GM12878 (cell line): ENCODE results near the gene AP1G2. TPM values are rescaled to one million over a fixed set of nuclear protein-coding genes. Genes with fewer than 3 reads are reported as not detected.
A peak's percentile ranks its signal among the peaks of the same experiment; 100 is the strongest.

Experiments
- CBFB ChIP-seq: IDR thresholded peaks from 2 replicates; pipeline ENCODE4 v1.6.1; 2016; ENCODE audit warnings: antibody characterized with exemption, low read depth
- CHD1 ChIP-seq: IDR thresholded peaks from 2 replicates; pipeline ENCODE4 v1.6.1; 2012; ENCODE audit warnings: low read depth, low read length, improper control_type of control experiment
- CHD2 ChIP-seq: IDR thresholded peaks from 2 replicates; pipeline ENCODE4 v1.6.1; 2011; ENCODE audit warnings: low read depth, low read length, improper control_type of control experiment, borderline replicate concordance
- E4F1 ChIP-seq: fragments of 450-650 bp; IDR thresholded peaks from 2 replicates; pipeline ENCODE4 v1.6.1; 2018; ENCODE audit warnings: borderline replicate concordance, mild to moderate bottlenecking; ENCODE audit not compliant: partially characterized antibody
- EP300 ChIP-seq, 2 experiments: fragments of 150-350 bp in 1 of 2; IDR thresholded peaks; 2 replicates each; pipeline ENCODE4 v1.6.1; 2011 to 2012; ENCODE audit warnings: low read depth in 2 of 2, low read length in 2 of 2, borderline replicate concordance in 1 of 2, improper control_type of control experiment in 1 of 2, inconsistent platforms in 1 of 2; ENCODE audit not compliant: control insufficient read depth in 1 of 2
- GATAD2B ChIP-seq: fragments of 450-650 bp; conservative IDR thresholded peaks from 2 replicates; pipeline ENCODE4 v1.6.1; 2017; ENCODE audit warnings: low read depth, mild to moderate bottlenecking, moderate library complexity
- IKZF2 ChIP-seq, 2 experiments: fragments of 450-650 bp; IDR thresholded peaks; 2 replicates each; pipeline ENCODE4 v1.6.1; 2017; ENCODE audit warnings: mild to moderate bottlenecking in 2 of 2, moderate library complexity in 2 of 2
- MTA2 ChIP-seq: fragments of 450-650 bp; IDR thresholded peaks from 2 replicates; pipeline ENCODE4 v1.6.1; 2016; ENCODE audit warnings: low read depth, mild to moderate bottlenecking, moderate library complexity
- MTA3 ChIP-seq: IDR thresholded peaks from 2 replicates; pipeline ENCODE4 v1.6.1; 2012; ENCODE audit warnings: low read length, inconsistent platforms, borderline replicate concordance
- NFYB ChIP-seq: IDR thresholded peaks from 2 replicates; pipeline ENCODE4 v1.6.1; 2011; ENCODE audit warnings: low read depth, mild to moderate bottlenecking, low read length, improper control_type of control experiment, moderate library complexity; ENCODE audit not compliant: insufficient read depth
- PAX5 ChIP-seq: IDR thresholded peaks from 2 replicates; pipeline ENCODE4 v1.6.1; 2011; ENCODE audit warnings: low read depth, low read length, borderline replicate concordance
- POLR2A ChIP-seq: IDR thresholded peaks from 2 replicates; pipeline ENCODE4 v1.6.1; 2011; ENCODE audit warnings: low read depth, mild to moderate bottlenecking, low read length
- POLR2AphosphoS5 ChIP-seq: IDR thresholded peaks from 2 replicates; pipeline ENCODE4 v1.6.1; 2011; ENCODE audit warnings: mild to moderate bottlenecking, low read length, inconsistent platforms
- RAD51 ChIP-seq: fragments of 450-650 bp; IDR thresholded peaks from 2 replicates; pipeline ENCODE4 v1.6.1; 2016; ENCODE audit warnings: moderate library complexity, mild to moderate bottlenecking, inconsistent platforms
- RUNX3 ChIP-seq: IDR thresholded peaks from 2 replicates; pipeline ENCODE4 v1.6.1; 2012; ENCODE audit warnings: low read length, inconsistent platforms
- SMAD1 ChIP-seq: fragments of 450-650 bp; IDR thresholded peaks from 2 replicates; pipeline ENCODE4 v1.6.1; 2018; ENCODE audit warnings: mild to moderate bottlenecking, low read depth; ENCODE audit not compliant: partially characterized antibody
- SRF ChIP-seq, 2 experiments: IDR thresholded peaks; 2 replicates each; pipeline ENCODE4 v1.6.1; 2011; ENCODE audit warnings: low read depth in 2 of 2, low read length in 2 of 2, mild to moderate bottlenecking in 1 of 2, moderate library complexity in 1 of 2
- SUPT20H ChIP-seq: IDR thresholded peaks from 2 replicates; pipeline ENCODE4 v1.6.1; 2011; ENCODE audit warnings: low read depth, mild to moderate bottlenecking, low read length, moderate library complexity, borderline replicate concordance; ENCODE audit not compliant: control insufficient read depth
- TAF1 ChIP-seq: IDR thresholded peaks from 2 replicates; pipeline ENCODE4 v1.6.1; 2011; ENCODE audit warnings: mild to moderate bottlenecking, low read depth, low read length, borderline replicate concordance
- polyA plus RNA-seq, 11 experiments: library from polyadenylated mRNA; depleted of rRNA in 4 of 11; unstranded in 6 of 11; stranded (reverse) in 5 of 11; fragments of >200 nt; fragmentation: Nextera tagmentation in 4 of 11; fragmentation: Illumina TruSeq in 1 of 11; extraction: Ambion mirVana in 4 of 11; extraction: Trizol in 1 of 11; gene quantifications; 1 replicate in 1 of 11; 2 replicates in 10 of 11; pipeline versions ENCODE4 v1.2.1 to v1.2.3, GENCODE V29; 2011 to 2016; ENCODE audit warnings: inconsistent platforms in 2 of 11, missing spikeins in 2 of 11, low read depth in 1 of 11
- total RNA-seq, 4 experiments: library from RNA; depleted of rRNA in 3 of 4; stranded (reverse); fragments of >200 nt in 3 of 4; fragmentation: Illumina TruSeq in 1 of 4; extraction: Trizol in 1 of 4; gene quantifications; 2 replicates each; pipeline versions ENCODE4 v1.2.1 to v1.2.3, GENCODE V29; 2013 to 2021
- TF ChIP-seq, protein P1 (sequence below): fragments of 150-350 bp; IDR thresholded peaks from 2 replicates; pipeline ENCODE4 v1.6.1; 2016; ENCODE audit warnings: low read depth, low read length
- TF ChIP-seq, protein P2 (sequence below): fragments of 450-650 bp; IDR thresholded peaks from 2 replicates; pipeline ENCODE4 v1.6.1; 2014; ENCODE audit warnings: mild to moderate bottlenecking

AP1G2 gene
- total and polyA plus RNA-seq, 10 of the 15 experiments (the other 5 are each of a cell fraction or from before 2014, with no cell fraction given) = 41.5 to 146 (median 103) TPM

DNA sequence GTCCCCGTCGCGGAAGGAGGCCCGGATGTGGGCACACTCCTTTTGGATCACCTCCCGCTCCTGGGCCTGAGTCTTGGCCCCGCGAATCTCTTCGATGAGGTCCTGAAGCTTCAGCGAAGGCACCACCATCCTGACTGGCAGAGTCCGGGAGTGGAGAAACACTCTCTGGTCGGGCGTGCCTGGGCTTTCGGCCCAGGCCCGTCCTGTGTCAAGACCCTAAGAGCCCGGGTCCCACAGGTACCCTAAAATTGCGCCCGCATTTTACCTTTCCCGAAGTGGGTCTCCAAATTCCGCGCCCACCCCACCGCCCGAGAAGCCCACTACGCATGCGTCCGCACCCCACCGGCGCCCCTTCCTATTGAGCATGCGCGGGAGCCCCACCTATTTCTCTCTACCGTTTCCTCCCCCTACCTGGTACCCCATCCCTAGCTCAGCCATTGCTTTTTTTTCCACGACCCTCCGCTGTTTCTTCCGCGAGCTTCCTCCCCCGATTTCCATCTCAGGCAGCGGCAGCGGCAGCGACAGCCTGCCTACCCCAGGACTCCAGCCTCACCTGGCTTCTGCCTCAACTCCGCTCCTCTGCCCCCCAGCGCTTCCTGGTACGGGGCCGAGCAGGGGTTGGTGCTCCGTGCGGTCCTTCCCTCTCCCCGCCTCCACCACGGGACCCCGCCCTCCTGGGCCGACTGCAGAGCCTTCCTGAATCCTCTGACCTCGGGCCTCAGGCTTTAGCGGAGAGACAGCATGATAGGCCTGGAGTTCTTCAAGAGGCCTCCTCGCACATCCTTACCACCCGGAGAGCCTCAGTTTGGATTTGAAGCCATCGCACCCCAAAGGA lies at the start of gene AP1G2 (continued):
- TF ChIP-seq POLR2AphosphoS5 (peak; percentile 84), NFYB (peak; percentile 26; the same call in 1 of the 2 replicates), PAX5 (0 out of 2 replicates have a peak, but pooled peaks have one; percentile 47), TAF1 (peak; percentile 62; the same call in 1 of the 2 replicates), GATAD2B (peak; percentile 62), IKZF2 (IDR thresholded peaks at IDR 0.05) (peak in 1 of 2 experiments; percentile 42; a peak in 1 of 4 replicates), CHD2 (0 out of 2 replicates have a peak, but pooled peaks have one; percentile 30), CBFB (peak; percentile 55; the same call in 1 of the 2 replicates), RAD51 (no peak), SMAD1 (peak; percentile 81), EP300 (IDR thresholded peaks at IDR 0.05; ENCODE audit: borderline replicate concordance in 1 of 2, control insufficient read depth in 1 of 2, low read depth in 2 of 2, low read length in 2 of 2) (0 out of 4 replicates have a peak, but pooled peaks of 1 of the 2 experiments have one; percentile 31), MTA3 (peak; percentile 65; the same call in 1 of the 2 replicates), E4F1 (peak; percentile 94), POLR2A (peak; percentile 92), RUNX3 (peak; percentile 7; the same call in 1 of the 2 replicates), CHD1 (no peak), SRF (IDR thresholded peaks at IDR 0.05; ENCODE audit: low read depth in 2 of 2, low read length in 2 of 2) (no peak), SUPT20H (no peak), MTA2 (0 out of 2 replicates have a peak, but pooled peaks have one; percentile 35)
- TF ChIP-seq, protein P1, sequence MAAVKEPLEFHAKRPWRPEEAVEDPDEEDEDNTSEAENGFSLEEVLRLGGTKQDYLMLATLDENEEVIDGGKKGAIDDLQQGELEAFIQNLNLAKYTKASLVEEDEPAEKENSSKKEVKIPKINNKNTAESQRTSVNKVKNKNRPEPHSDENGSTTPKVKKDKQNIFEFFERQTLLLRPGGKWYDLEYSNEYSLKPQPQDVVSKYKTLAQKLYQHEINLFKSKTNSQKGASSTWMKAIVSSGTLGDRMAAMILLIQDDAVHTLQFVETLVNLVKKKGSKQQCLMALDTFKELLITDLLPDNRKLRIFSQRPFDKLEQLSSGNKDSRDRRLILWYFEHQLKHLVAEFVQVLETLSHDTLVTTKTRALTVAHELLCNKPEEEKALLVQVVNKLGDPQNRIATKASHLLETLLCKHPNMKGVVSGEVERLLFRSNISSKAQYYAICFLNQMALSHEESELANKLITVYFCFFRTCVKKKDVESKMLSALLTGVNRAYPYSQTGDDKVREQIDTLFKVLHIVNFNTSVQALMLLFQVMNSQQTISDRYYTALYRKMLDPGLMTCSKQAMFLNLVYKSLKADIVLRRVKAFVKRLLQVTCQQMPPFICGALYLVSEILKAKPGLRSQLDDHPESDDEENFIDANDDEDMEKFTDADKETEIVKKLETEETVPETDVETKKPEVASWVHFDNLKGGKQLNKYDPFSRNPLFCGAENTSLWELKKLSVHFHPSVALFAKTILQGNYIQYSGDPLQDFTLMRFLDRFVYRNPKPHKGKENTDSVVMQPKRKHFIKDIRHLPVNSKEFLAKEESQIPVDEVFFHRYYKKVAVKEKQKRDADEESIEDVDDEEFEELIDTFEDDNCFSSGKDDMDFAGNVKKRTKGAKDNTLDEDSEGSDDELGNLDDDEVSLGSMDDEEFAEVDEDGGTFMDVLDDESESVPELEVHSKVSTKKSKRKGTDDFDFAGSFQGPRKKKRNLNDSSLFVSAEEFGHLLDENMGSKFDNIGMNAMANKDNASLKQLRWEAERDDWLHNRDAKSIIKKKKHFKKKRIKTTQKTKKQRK = no peak
- TF ChIP-seq, protein P2, sequence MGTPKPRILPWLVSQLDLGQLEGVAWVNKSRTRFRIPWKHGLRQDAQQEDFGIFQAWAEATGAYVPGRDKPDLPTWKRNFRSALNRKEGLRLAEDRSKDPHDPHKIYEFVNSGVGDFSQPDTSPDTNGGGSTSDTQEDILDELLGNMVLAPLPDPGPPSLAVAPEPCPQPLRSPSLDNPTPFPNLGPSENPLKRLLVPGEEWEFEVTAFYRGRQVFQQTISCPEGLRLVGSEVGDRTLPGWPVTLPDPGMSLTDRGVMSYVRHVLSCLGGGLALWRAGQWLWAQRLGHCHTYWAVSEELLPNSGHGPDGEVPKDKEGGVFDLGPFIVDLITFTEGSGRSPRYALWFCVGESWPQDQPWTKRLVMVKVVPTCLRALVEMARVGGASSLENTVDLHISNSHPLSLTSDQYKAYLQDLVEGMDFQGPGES = peak; percentile 57; the same call in 1 of the 2 replicates
